ENCODE data around the gene ABCA8. TPM values are rescaled to one million over a fixed set of nuclear protein-coding genes. Genes with fewer than 3 reads are reported as not detected.

ABCA8 gene
- total RNA-seq, 2 experiments from 2014 or later: not detected

GRCh38 chr17:68942389-68942788, 12.8 kb downstream of the ABCA8 start:
- DNase-seq (no peak), ATAC-seq (ENCODE audit: poor library complexity) (no peak)
- no peak overlapping the region for H3K27ac Mint-ChIP-seq
- ChIA-PET POLR2A (no interaction called here), CTCF (interaction anchor here (0.8 kb wide), 1 partner anchor 20 kb away, joined by 3 read pairs; no protein-coding TSS in a partner anchor)
- H3K4me1 ChIP-seq (ENCODE audit: insufficient read depth, low read length): no peaks in the 10 kb centered on the region
- no peaks in the 10 kb centered on the region for H3K4me1 Mint-ChIP-seq (ENCODE audit: low read depth)
- H3K27ac ChIP-seq (ENCODE audit: low read depth in 1 of 2, low read length in 2 of 2): no peak overlapping the region
- H3K36me3 ChIP-seq (ENCODE audit: insufficient read depth, low read length): no peaks in the 10 kb centered on the region
- no peaks in the 10 kb centered on the region for H3K27me3 ChIP-seq (ENCODE audit: control insufficient read depth in 1 of 2, insufficient read depth in 2 of 2, low read length in 2 of 2)
- H3K27me3 Mint-ChIP-seq: peaks cover 4% of the 10 kb centered on the region
- H3K4me3 Mint-ChIP-seq: no peak overlapping the region
- no peaks in the 10 kb centered on the region for H3K36me3 Mint-ChIP-seq (ENCODE audit: low read depth)
- no peak for TF ChIP-seq CTCF (IDR thresholded peaks at IDR 0.05)
- intact Hi-C loops (cut with DNase I, micrococcal nuclease): no loop called here
- H3K9me3 ChIP-seq (ENCODE audit: control insufficient read depth in 1 of 2, insufficient read depth in 1 of 2, low read length in 2 of 2): peaks cover 0 to 3% of the 10 kb centered on the region in 2 experiments
- peaks cover 2% of the 10 kb centered on the region for H3K9me3 Mint-ChIP-seq
- H3K4me3 ChIP-seq (ENCODE audit: low read length): no peak overlapping the region

DNA sequence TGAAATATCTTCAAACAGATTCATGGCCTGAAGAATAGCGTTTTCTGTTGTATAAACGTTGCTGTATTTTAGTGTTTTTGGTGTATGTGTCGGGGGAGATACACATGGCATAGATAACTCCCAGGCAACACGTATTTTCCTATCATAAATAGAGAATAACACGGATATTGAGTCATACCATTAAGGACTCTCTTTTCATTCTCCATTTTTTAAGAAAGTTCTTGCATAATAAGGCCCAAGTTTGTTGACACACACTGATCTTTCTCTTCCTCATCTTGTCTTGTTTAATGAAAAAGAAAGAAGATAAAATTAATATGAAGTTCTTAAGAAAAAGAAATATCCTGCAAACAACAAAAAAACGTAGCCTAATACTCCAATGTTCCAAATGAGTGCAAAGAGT, 13.4 kb downstream of the ABCA8 start:
- Histone ChIP-seq H3K27ac (ENCODE audit: low read depth in 1 of 2, low read length in 2 of 2) (no peak overlapping the region), H3K9me3 (ENCODE audit: control insufficient read depth in 1 of 2, insufficient read depth in 1 of 2, low read length in 2 of 2) (peaks cover 0 to 2% of the 10 kb centered on the region in 2 experiments), H3K4me1 (ENCODE audit: insufficient read depth, low read length) (no peaks in the 10 kb centered on the region), H3K4me3 (ENCODE audit: low read length) (no peak overlapping the region), H3K27me3 (ENCODE audit: control insufficient read depth in 1 of 2, insufficient read depth in 2 of 2, low read length in 2 of 2) (no peaks in the 10 kb centered on the region), H3K36me3 (ENCODE audit: insufficient read depth, low read length) (no peaks in the 10 kb centered on the region)
- no peak for TF ChIP-seq CTCF (IDR thresholded peaks at IDR 0.05)
- Mint-ChIP-seq H3K9me3 (no peaks in the 10 kb centered on the region), H3K27me3 (peaks cover 4% of the 10 kb centered on the region), H3K4me3 (no peak overlapping the region), H3K4me1 (ENCODE audit: low read depth) (no peaks in the 10 kb centered on the region), H3K36me3 (ENCODE audit: low read depth) (no peaks in the 10 kb centered on the region), H3K27ac (no peak overlapping the region)
- intact Hi-C loops (cut with DNase I, micrococcal nuclease): no loop called here
- DNase-seq (no peak), ATAC-seq (ENCODE audit: poor library complexity) (no peak)
- POLR2A ChIA-PET: no interaction called here
- CTCF ChIA-PET: no interaction called here

DNA sequence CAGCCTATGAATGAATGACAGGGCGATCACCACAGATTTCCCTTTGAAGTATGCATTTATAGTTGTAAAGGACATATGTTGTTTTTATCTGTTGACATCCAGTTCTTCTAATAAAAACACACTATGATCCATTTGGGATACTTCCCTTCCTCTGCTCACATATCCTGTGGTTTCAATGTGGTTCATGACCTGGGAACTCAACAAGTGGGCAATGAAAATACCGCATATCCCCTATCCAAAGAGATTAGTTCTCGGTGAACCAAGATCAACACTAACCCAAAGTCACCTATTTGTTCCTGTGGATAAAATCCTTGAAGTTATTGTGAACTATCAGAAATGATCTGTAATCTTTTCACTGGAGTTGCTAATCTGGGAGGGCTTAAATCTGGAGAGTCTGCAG, 16.0 kb downstream of the ABCA8 start:
- no peaks in the 10 kb centered on the region for H3K36me3 Mint-ChIP-seq (ENCODE audit: low read depth)
- DNase-seq (no peak), ATAC-seq (ENCODE audit: poor library complexity) (no peak)
- no peak overlapping the region for H3K27ac ChIP-seq (ENCODE audit: low read depth in 1 of 2, low read length in 2 of 2)
- H3K9me3 Mint-ChIP-seq: no peaks in the 10 kb centered on the region
- H3K27me3 ChIP-seq (ENCODE audit: control insufficient read depth in 1 of 2, insufficient read depth in 2 of 2, low read length in 2 of 2): no peaks in the 10 kb centered on the region
- no peak overlapping the region for H3K27ac Mint-ChIP-seq
- no peaks in the 10 kb centered on the region for H3K9me3 ChIP-seq (ENCODE audit: control insufficient read depth in 1 of 2, insufficient read depth in 1 of 2, low read length in 2 of 2)
- H3K4me3 Mint-ChIP-seq: no peak overlapping the region
- ChIA-PET CTCF (no interaction called here), POLR2A (no interaction called here)
- H3K4me1 Mint-ChIP-seq (ENCODE audit: low read depth): no peaks in the 10 kb centered on the region
- H3K4me1 ChIP-seq (ENCODE audit: insufficient read depth, low read length): no peaks in the 10 kb centered on the region
- H3K27me3 Mint-ChIP-seq: peaks cover 4% of the 10 kb centered on the region
- H3K4me3 ChIP-seq (ENCODE audit: low read length): no peak overlapping the region
- no peak for TF ChIP-seq CTCF (IDR thresholded peaks at IDR 0.05)
- H3K36me3 ChIP-seq (ENCODE audit: insufficient read depth, low read length): no peaks in the 10 kb centered on the region
- intact Hi-C loops (cut with DNase I, micrococcal nuclease): no loop called here
